HL-60/S4 treated with phorbol 12-myristate 13-acetate at 8.2 ng/mL for 4 days and 3 days (cell line): ENCODE data around the gene CDIP1.

Source experiments
- in situ Hi-C: fragments of 300-500 bp; cut with MboI; formaldehyde crosslinking; loops from 2 replicates; pipeline ENCODE4 v1.15.0; 2022; ENCODE audit warnings: low sequenced_read_pairs

Gene CDIP1

DNA sequence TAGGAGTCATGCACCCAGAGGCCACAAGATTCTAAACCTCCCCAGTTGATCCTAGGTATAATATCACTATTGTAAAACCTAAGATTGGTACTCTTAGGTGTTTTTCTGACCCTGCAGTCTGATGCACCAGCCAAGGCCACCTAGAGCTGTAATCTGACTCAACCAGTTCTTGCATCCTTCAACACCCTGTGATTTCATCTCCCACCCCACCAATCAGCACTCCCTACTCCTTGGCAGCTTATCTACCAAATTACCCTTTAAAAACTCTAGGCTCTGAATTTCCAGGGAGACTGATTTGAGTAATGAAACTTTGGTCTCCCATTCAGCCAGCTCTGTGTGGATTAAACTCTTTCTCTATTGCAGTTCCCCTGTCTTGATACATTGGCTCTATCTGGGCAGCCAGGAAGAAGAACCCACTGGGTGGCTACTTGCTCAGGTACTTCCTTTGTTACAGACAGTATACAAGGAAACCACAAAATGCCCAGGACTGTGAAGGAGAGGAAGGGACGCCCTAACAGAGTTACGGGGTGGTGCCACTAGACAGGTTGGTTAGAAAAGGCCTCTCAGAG lies 1.2 kb upstream of the CDIP1 start:
- in situ Hi-C loops = no loop called here

DNA sequence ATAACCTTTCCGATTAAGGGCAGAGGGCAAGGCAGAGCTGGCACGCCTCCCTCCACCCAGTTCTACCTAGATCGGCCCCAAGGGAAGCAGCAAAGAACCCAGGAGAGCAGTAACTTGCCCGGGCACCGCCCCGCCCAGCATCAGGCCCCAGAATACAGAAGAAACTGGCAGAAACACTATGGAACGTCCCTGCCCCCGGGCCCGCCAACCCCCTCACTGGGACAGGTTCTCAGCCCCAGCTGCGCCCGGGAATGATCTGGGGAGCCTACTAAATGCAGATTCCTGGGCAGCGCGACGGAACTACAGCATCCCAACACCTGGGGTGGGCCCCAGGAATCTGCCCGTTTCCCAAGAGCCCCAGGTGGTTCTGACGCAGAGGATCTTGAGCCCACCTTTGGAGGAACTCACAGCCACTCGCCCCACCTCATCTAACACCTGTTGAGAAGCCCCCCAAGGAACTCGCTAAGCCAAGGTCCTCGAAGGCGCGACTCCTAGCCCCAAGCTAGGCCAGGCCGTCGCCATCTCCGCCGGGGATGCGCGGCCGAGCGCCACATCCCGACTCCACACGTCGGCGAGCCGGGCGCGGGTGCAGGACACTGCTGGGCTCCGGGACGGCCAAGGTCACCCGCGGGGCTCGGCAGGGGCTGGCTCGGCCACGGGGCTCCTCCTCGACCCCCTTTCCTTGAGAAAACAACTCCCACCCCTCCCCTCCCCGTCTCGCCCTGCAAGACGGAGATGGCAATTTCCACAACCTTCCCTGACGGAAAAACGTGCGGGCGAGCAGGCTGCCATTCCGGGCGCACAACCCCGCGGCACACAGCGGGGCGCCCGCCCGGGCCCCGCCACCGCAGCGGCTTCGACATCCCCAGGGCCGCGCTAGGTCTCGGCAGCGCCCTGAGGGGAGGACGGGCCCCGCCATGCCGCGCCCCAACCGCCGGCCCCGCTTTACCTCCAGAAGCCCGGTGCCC lies 913 bp downstream of the CDIP1 start:
- in situ Hi-C loops = no loop called here

GRCh38 chr16:4536391-4537106 lies 2.0 kb downstream of the CDIP1 start:
- in situ Hi-C loops = no loop called here

DNA sequence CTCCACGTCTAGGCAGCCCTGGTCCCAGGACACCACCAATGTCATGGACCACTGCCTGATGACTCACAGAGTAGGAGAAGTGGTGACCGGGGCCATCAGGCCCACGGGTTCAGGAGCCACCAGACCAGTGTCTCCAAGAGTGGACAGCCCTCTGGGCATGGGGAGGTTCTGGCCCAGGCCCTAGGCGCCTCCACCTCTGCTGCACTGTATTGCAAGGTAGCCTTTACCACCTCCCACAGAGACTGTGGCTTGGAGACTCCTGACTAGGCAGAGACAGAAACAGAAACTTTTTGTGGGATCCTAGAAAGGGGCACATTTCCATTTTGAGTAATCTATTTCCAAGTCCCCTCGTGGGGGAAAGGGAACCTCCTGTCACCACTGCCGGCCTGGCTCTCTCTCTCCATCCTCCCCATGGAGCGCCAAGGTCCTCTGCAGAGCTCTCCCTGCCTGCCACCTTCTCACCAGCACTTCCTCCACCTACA lies 2.9 kb downstream of the CDIP1 start:
- in situ Hi-C loops = no loop called here

GRCh38 chr16:4534151-4534790 lies 4.3 kb downstream of the CDIP1 start:
- in situ Hi-C loops = no loop called here

GRCh38 chr16:4533490-4533889 lies 5.1 kb downstream of the CDIP1 start:
- in situ Hi-C loops = no loop called here

DNA sequence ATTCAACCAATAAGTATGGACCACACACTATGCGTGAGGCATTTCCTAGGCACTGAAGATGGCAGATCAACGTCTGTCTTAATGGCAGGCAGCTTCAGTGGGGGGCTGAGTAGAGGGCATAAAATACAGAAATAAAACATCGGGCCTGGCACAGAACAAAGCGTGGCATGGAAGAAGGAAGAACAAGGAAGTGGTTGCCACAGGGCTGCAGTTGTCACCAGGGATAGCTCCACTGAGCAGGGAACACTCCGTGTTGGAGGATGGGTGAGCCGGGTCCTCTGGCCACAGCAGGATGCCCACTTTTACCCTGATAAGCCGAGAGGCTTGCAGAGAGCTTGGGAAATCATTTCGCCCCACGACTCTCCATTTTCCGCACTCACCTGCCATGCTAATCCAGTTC lies 6.3 kb downstream of the CDIP1 start:
- in situ Hi-C loops = no loop called here

DNA sequence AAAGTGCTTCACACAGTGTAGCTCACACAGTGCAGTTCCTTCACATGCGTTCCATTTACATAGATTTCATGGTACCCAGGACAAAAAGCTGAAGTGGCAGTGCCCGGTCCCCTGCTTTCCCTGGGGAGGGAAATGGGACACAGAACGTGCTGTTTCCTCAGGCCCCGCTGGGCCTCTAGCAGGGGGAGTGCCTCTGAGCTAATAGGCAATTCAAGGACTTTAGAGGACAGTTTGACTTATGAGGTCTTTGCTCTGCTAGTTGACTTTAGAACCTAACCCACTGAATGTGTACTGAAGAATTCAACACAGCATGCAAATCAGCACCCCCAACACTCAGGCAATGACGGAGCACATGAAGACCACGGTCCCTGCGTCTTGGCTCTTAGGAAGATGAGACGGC lies 6.8 kb downstream of the CDIP1 start:
- in situ Hi-C loops = no loop called here

DNA sequence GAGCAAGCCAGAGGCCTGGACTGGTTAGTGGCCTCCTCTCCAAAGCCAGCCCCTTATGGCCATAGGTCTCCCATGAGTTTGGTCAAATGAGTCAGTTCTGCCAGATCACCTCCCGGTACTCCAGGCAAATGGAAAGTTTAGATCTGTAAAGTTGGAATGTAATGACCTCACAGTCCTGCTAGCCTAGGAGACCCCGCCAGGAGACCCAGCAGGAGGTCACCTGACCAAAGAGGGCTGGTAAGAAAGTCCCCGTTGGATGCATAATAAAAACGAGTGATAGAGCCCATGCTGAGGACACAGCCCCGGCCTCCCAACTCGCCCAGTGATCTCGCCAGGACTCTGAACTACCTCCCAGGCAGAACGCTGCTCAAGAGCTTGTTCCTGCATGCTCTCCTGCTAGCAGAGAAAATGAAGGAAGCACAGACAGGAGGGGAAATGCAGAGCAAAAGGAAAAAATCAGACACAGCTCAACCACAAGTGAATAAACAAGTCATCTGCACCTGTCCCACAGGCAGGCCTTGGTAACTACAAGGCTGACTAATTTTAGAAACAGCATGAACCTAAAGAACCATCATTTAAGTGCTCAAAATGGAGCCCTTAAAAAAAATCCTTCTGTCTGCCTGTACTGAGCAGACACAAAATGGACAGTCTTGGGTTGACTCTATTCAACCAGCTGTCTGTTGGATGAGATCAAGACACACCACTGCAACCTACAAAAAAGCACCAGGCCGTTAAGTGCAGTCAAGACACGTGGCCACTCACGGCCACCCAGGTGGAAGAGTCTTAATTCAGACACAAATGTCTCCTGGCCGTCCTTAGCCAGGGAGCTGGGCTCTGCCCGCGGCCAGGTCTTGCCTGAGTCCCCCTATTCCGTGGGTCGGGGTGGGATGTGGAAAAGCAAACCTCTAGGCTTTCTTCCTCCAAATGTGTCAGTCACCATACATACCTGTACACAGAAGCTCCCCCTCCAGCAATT lies 9.2 kb downstream of the CDIP1 start:
- in situ Hi-C loops = no loop called here

DNA sequence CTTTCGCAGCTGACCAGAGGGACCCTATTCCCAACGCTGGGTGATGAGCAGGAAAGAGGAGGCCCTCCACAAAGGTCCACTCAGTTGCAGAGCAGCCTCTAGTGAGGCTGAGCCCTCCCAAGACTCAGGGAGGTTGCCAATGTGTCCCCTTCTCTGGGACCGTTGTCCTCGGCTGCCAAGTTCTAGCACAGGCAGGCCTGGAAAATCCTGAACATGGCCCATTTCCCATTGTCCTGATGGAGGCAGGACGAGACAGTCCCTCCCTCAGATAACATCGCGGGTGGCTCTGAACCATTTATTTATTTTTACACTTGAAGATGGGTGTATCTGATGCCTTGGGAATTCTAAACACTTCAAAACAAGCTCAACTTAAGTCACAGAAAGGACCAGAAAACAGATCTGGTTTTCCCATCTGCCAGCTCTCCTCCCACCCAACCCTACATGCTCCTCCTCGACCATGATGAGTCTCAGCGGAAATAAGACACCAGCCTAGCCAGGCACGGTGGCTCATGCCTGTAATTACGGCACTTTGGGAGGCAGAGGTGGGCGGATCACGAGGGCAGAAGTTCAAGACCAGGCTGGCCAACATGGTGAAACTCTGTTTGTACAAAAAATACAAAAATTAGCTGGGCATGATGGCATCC lies 12.8 kb downstream of the CDIP1 start:
- in situ Hi-C loops = no loop called here

DNA sequence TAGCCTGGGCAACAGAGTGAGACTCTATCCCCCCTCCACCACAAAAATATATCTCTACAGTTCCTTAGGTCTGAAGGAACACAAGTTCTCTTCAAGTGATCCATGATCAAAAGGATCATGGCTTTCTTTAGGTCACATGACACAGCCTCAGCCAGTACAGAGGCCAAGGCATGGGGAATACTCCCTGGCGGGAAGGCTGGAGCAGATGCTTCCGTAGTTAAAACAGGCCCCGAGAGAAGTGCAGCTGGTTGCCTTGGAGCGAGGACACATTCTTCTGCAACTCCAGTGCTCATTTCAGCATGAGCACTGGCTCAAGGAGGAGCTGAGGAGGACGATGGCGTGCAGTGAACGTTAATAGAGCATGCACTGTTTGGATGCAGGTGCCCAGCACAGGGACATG lies 13.5 kb downstream of the CDIP1 start:
- in situ Hi-C loops = no loop called here

DNA sequence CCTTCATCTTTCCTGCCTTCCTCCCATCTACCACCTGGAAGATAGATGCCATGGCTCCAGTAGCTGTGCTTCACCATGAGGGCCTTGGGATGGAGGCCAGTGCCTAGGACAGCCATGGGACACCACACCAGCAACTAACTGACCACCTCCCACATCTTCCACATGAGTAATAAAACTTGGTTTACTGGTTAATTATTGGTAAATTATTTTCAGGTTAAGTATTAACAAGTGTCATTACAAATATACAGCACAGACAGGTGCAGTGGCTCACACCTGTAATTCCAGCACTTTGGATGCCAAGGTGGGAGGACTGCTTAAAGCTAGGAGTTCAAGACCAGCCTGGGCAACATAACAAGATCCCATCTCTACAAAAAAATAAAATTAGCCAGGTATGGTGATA lies 14.0 kb downstream of the CDIP1 start:
- in situ Hi-C loops = no loop called here

DNA sequence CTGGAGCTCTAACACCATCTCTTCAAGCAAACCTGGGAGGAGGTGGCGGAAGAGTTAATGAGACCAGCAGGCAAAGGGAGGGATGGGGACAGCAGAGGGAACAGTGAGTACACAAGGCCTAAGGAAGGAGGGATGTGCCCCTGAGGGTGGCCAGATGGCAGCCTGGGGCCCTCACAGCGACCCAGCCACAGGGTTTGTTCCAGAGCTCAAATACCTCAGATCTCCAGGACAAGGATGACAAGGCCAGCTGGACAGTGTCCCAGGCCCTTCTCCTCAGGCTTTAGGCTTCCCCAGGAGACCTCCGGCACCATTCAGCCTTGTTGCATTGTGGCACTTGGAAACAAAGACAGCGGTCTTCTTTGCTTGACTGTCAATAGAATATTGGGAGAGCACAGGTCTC lies 14.9 kb downstream of the CDIP1 start:
- in situ Hi-C loops = no loop called here

DNA sequence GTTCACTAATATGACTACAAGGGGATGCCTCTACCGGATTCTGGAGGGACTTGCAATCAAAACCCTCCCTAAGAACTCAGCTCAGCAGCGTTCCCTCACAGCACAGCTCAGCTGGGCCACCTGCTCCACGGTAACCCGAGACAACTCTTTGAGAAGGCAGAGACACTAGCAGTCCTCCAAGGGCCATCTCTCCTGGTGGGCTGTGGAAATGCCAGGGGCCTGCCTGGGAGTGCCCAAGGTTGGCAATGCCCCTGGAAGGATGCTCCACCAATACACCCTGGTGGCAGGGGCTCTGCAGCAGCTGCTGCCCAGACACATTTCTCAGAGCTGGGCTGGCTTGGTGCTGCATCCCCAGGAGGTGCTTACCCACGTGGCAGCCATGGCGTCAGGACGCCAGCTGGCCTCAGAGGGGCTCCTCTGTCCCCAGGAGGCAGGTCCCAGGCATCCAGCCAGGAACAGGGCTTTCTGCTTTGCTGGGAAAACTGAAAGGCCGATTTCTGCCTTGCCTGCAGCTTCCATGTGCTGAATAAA lies 16.5 kb downstream of the CDIP1 start:
- in situ Hi-C loops = no loop called here

- in situ Hi-C loops = no loop called here
Measured at GRCh38 chr16:4520913-4521312, 17.7 kb downstream of the CDIP1 start.

DNA sequence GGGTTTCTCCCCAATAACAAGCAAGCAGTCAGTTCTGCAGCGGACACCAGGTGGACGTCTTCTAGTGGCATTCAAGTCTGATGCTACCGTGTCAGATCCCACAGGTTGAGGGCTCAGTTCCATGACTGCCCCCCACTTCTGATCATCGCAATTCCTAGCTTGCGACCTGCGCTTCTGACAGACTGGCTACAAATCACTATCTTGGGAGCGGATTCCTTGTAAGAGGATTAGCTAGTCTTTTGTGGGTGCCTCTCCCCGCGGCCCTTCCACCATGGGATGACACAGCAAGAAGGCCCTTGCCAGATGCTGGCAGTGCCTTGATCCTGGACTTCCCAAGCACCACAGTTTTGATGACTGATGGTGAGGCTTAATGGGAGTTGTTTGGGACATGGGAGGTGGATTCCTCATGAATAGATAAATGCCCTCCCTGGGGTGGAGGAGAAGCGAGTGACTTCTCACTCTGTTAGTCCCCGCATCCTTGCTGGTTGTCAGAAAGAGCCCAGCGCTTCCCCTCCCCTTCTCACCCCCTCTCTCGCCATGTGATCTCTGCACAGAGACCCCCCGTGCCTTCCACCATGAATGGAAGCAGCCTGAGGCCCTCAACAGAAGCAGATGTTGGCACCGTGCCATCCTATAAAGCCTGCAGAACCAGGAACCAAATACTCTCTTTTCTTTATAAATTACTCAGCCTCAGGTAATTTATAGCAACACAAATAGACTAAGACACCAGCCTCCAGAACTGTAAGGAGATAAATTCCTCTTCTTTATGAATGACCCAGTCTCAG lies 19.1 kb downstream of the CDIP1 start:
- in situ Hi-C loops = no loop called here

DNA sequence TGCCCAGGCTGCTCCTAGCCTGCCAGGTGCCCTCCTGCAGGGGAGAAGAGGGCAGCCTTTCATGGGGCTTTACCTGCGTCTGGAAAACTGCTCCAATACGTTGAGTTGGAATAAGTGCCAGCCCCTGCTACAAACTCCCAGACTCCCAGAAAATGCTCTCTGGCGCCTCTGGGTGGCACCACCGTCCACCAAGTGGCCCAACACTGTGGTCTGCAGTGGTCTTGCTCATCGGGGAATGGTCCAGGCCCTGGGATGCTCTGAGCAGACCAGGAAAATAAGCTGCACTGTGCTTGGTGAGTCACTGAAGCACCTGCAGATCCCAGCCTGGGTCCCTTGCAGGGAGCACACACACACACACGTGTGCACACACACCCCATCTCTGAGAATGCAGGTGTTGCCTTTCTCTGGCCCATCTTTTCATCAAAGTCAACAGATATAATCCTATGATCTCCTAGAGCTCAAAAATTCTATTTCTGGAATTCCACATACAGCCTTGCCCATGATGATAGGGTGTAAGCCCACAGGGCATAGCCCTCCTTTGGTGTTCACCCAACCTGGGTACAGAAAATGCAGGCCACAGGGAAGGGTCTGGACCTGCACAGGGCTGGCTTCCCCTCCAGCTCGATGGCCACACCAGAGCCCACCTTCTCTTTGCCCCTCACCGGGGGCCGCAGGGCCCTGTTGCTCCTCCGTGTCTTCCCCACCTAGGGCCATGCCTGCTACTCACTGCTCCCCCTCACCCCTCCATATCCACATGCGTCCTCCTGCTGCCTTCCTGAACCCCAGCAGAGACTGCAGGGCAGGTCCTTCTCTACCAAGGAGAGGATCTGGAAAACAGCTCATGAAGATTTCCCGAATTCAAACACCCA lies 20.5 kb downstream of the CDIP1 start:
- in situ Hi-C loops = no loop called here
